HG02884 (cell line): ENCODE results near the gene EPHB4.
A peak's percentile ranks its signal among the peaks of the same experiment; 100 is the strongest.
"Not testable (repeated sequence)": the region's sequence is repeated elsewhere in the genome, so short reads cannot be mapped to it uniquely, and the experiment has no call there.

Experiments used
- ATAC-seq: cut with Tn5 transposase; IDR thresholded peaks from one replicate; pipeline ENCODE4 v1.9.1; 2021; ENCODE audit warnings: mild to moderate bottlenecking, moderate library complexity; ENCODE audit not compliant: unreplicated experiment

EPHB4 gene

GRCh38 chr7:100823140-100823525 lies 4.2 kb downstream of the EPHB4 start:
- ATAC-seq = no peak

GRCh38 chr7:100822236-100823139 lies 4.8 kb downstream of the EPHB4 start:
- ATAC-seq = no peak

- no peak for ATAC-seq
These were observed 7.7 kb downstream of the EPHB4 start for GRCh38 chr7:100819586-100819985.

GRCh38 chr7:100818825-100819224 lies 8.5 kb downstream of the EPHB4 start:
- ATAC-seq = no peak

- no peak for ATAC-seq
These were observed 9.0 kb downstream of the EPHB4 start for GRCh38 chr7:100818366-100818765.

- ATAC-seq = no peak
These were observed 10.2 kb downstream of the EPHB4 start for GRCh38 chr7:100817097-100817496.

GRCh38 chr7:100816515-100816914 lies 10.8 kb downstream of the EPHB4 start:
- not testable (repeated sequence) for ATAC-seq

- ATAC-seq = no peak
These were observed 14.6 kb downstream of the EPHB4 start for GRCh38 chr7:100812729-100813128.

GRCh38 chr7:100811480-100811879 lies 15.8 kb downstream of the EPHB4 start:
- ATAC-seq = no peak

- ATAC-seq = no peak
These were observed 18.9 kb downstream of the EPHB4 start for GRCh38 chr7:100808354-100808875.

GRCh38 chr7:100806883-100807282 lies 20.4 kb downstream of the EPHB4 start:
- ATAC-seq = not testable (repeated sequence)

- no peak for ATAC-seq
These were observed 21.0 kb downstream of the EPHB4 start for GRCh38 chr7:100806276-100806675.

GRCh38 chr7:100804681-100805431 lies 22.5 kb downstream of the EPHB4 start:
- no peak for ATAC-seq

GRCh38 chr7:100803398-100804161 lies 23.7 kb downstream of the EPHB4 start:
- peak; percentile 99 for ATAC-seq

GRCh38 chr7:100802951-100803350 lies 24.4 kb downstream of the EPHB4 start:
- no peak for ATAC-seq

- no peak for ATAC-seq
These were observed 25.3 kb downstream of the EPHB4 start for GRCh38 chr7:100801833-100802568.

GRCh38 chr7:100799037-100799896 lies 28.1 kb downstream of the EPHB4 start:
- no peak for ATAC-seq

- ATAC-seq = no peak
These were observed 32.6 kb downstream of the EPHB4 start for GRCh38 chr7:100794741-100795140.
